Skeletal muscle tissue (tissue), 4 donors: ENCODE measurements around the gene CNOT11. TPM values are rescaled to one million over a fixed set of nuclear protein-coding genes. Genes with fewer than 3 reads are reported as not detected.
"Not testable (repeated sequence)": the region's sequence is repeated elsewhere in the genome, so short reads cannot be mapped to it uniquely, and the experiment has no call there.

Source experiments
- H3K27ac ChIP-seq: one replicate; pipeline ENCODE4 v1.7.0; 2013; ENCODE audit warnings: mild to moderate bottlenecking, low read depth, low read length, inconsistent platforms
- H3K27me3 ChIP-seq, 3 donors: one replicate each; pipeline ENCODE4 v1.7.0; 2013; ENCODE audit warnings: low read length in 3 of 3; ENCODE audit not compliant: control insufficient read depth in 3 of 3, insufficient read depth in 3 of 3
- H3K36me3 ChIP-seq, 3 donors: one replicate each; pipeline ENCODE4 v1.7.0; 2013; ENCODE audit warnings: low read length in 3 of 3; ENCODE audit not compliant: control insufficient read depth in 3 of 3, insufficient read depth in 3 of 3
- H3K4me1 ChIP-seq, 3 donors: one replicate each; pipeline ENCODE4 v1.7.0; 2013; ENCODE audit warnings: low read length in 3 of 3, mild to moderate bottlenecking in 3 of 3; ENCODE audit not compliant: control insufficient read depth in 3 of 3, insufficient read depth in 3 of 3
- H3K4me3 ChIP-seq, 3 donors: one replicate each; pipeline ENCODE4 v1.7.0; 2013; ENCODE audit warnings: low read length in 3 of 3
- H3K9ac ChIP-seq, 3 donors: one replicate each; pipeline ENCODE4 v1.7.0; 2013; ENCODE audit warnings: low read length in 3 of 3, mild to moderate bottlenecking in 3 of 3, moderate library complexity in 2 of 3, low read depth in 1 of 3
- H3K9me3 ChIP-seq, 3 donors: one replicate each; pipeline ENCODE4 v1.7.0; 2013; ENCODE audit warnings: low read length in 3 of 3; ENCODE audit not compliant: control insufficient read depth in 3 of 3
- total RNA-seq: library from RNA; depleted of rRNA; stranded (reverse); fragments of >200 nt; gene quantifications from one replicate; pipeline ENCODE4 v1.2.3, GENCODE V29; 2014
- donor health status: Osteomylitis.

Gene CNOT11
- total RNA-seq, 1 donor from 2014 or later: 19.8 TPM

GRCh38 chr2:101244899-101245298, 7.8 kb upstream of the CNOT11 start:
- not testable (repeated sequence) for H3K9ac ChIP-seq, H3K27ac ChIP-seq, H3K27me3 ChIP-seq, H3K9me3 ChIP-seq, H3K36me3 ChIP-seq, H3K4me3 ChIP-seq, H3K4me1 ChIP-seq

- H3K9me3 ChIP-seq, H3K9ac ChIP-seq, H3K4me1 ChIP-seq, H3K27ac ChIP-seq, H3K27me3 ChIP-seq, H3K4me3 ChIP-seq, H3K36me3 ChIP-seq: not testable (repeated sequence)
These were observed 7.2 kb upstream of the CNOT11 start for GRCh38 chr2:101245468-101245867.

- H3K27me3 ChIP-seq, H3K27ac ChIP-seq, H3K9ac ChIP-seq, H3K4me3 ChIP-seq, H3K36me3 ChIP-seq, H3K9me3 ChIP-seq: not testable (repeated sequence)
- peaks cover 5 to 13% (median 8%) of the 10 kb centered on the region in 3 donors for H3K4me1 ChIP-seq
These were observed 3.9 kb upstream of the CNOT11 start for GRCh38 chr2:101248756-101249155.

GRCh38 chr2:101249826-101250225, 2.9 kb upstream of the CNOT11 start:
- H3K9me3 ChIP-seq: no peaks in the 10 kb centered on the region
- H3K4me3 ChIP-seq: no peak overlapping the region
- peaks cover 0 to 2% (median 0%) of the 10 kb centered on the region in 3 donors for H3K36me3 ChIP-seq
- no peak overlapping the region for H3K9ac ChIP-seq
- H3K27ac ChIP-seq: no peak overlapping the region
- peaks cover 16 to 23% (median 18%) of the 10 kb centered on the region in 3 donors for H3K4me1 ChIP-seq
- no peaks in the 10 kb centered on the region for H3K27me3 ChIP-seq

GRCh38 chr2:101251246-101251781, 1.4 kb upstream of the CNOT11 start:
- not testable (repeated sequence) for H3K36me3 ChIP-seq, H3K4me3 ChIP-seq, H3K27ac ChIP-seq, H3K27me3 ChIP-seq, H3K9me3 ChIP-seq, H3K9ac ChIP-seq
- H3K4me1 ChIP-seq: peaks cover 18 to 26% (median 22%) of the 10 kb centered on the region in 3 donors

GRCh38 chr2:101251844-101252407, 760 bp upstream of the CNOT11 start:
- H3K9me3 ChIP-seq: no peaks in the 10 kb centered on the region
- H3K27me3 ChIP-seq: no peaks in the 10 kb centered on the region
- peak overlapping the region; percentile 59 to 82 (median 77) for H3K9ac ChIP-seq
- peaks cover 18 to 26% (median 22%) of the 10 kb centered on the region in 3 donors for H3K4me1 ChIP-seq
- peaks cover 0 to 2% (median 0%) of the 10 kb centered on the region in 3 donors for H3K36me3 ChIP-seq
- peak overlapping the region; percentile 87 for H3K27ac ChIP-seq
- peak overlapping the region; percentile 74 to 90 (median 84) for H3K4me3 ChIP-seq

- peak overlapping the region; percentile 78 to 94 (median 89) for H3K4me3 ChIP-seq
- peaks cover 0 to 4% (median 0%) of the 10 kb centered on the region in 3 donors for H3K36me3 ChIP-seq
- peak overlapping the region; percentile 87 for H3K27ac ChIP-seq
- no peaks in the 10 kb centered on the region for H3K27me3 ChIP-seq
- H3K9me3 ChIP-seq: no peaks in the 10 kb centered on the region
- peak overlapping the region; percentile 89 to 96 (median 94) for H3K9ac ChIP-seq
- H3K4me1 ChIP-seq: peaks cover 18 to 26% (median 22%) of the 10 kb centered on the region in 3 donors
These were observed 472 bp downstream of the CNOT11 start for GRCh38 chr2:101253013-101253702.

- Histone ChIP-seq H3K9me3 (peaks cover 0 to under 1% (median 0%) of the 10 kb centered on the region in 3 donors), H3K4me1 (peaks cover 18 to 26% (median 22%) of the 10 kb centered on the region in 3 donors), H3K4me3 (peak overlapping the region; percentile 78 to 94 (median 89)), H3K36me3 (peaks cover 3 to 7% (median 4%) of the 10 kb centered on the region in 3 donors), H3K9ac (peak overlapping the region; percentile 89 to 96 (median 94)), H3K27ac (peak overlapping the region; percentile 87), H3K27me3 (no peaks in the 10 kb centered on the region)
These were observed 1.2 kb downstream of the CNOT11 start for GRCh38 chr2:101253703-101254450.

- Histone ChIP-seq H3K9ac (no peak overlapping the region), H3K9me3 (peaks cover 0 to 3% (median 0%) of the 10 kb centered on the region in 3 donors), H3K4me3 (no peak overlapping the region), H3K27ac (no peak overlapping the region), H3K4me1 (peaks cover 18 to 26% (median 22%) of the 10 kb centered on the region in 3 donors), H3K36me3 (peaks cover 8 to 15% (median 9%) of the 10 kb centered on the region in 3 donors), H3K27me3 (no peaks in the 10 kb centered on the region)
These were observed 2.8 kb downstream of the CNOT11 start for GRCh38 chr2:101255501-101255900.
